GM21423 (cell line): ENCODE measurements around the gene DUSP16.
"Not testable (repeated sequence)": the region's sequence is repeated elsewhere in the genome, so short reads cannot be mapped to it uniquely, and the experiment has no call there.

ENCODE experiments used
- ATAC-seq: cut with Tn5 transposase; IDR thresholded peaks from one replicate; pipeline ENCODE4 v1.9.1; 2021; ENCODE audit warnings: mild to moderate bottlenecking, moderate library complexity; ENCODE audit not compliant: unreplicated experiment

Gene DUSP16

GRCh38 chr12:12585115-12585863 lies 22.6 kb upstream of the DUSP16 start:
- ATAC-seq, result no peak

- ATAC-seq, result no peak
Observed at GRCh38 chr12:12583510-12584178, 21.0 kb upstream of the DUSP16 start.

- ATAC-seq, result peak; percentile 88
Observed at GRCh38 chr12:12582895-12583303, 20.2 kb upstream of the DUSP16 start.

GRCh38 chr12:12582193-12582881 lies 19.7 kb upstream of the DUSP16 start:
- ATAC-seq, result peak; percentile 38

GRCh38 chr12:12580716-12581115 lies 18.1 kb upstream of the DUSP16 start:
- not testable (repeated sequence) for ATAC-seq

GRCh38 chr12:12577786-12578185 lies 15.1 kb upstream of the DUSP16 start:
- no peak for ATAC-seq

GRCh38 chr12:12572659-12573058 lies 10.0 kb upstream of the DUSP16 start:
- no peak for ATAC-seq

GRCh38 chr12:12565971-12566370 lies 3.3 kb upstream of the DUSP16 start:
- ATAC-seq, result not testable (repeated sequence)

GRCh38 chr12:12564911-12565310 lies 2.2 kb upstream of the DUSP16 start:
- ATAC-seq, result no peak

GRCh38 chr12:12563290-12563928 lies 746 bp upstream of the DUSP16 start:
- no peak for ATAC-seq

GRCh38 chr12:12562016-12562483 lies 613 bp downstream of the DUSP16 start:
- ATAC-seq, result no peak

- ATAC-seq, result no peak
Observed at GRCh38 chr12:12561371-12562015, 1.2 kb downstream of the DUSP16 start.

- ATAC-seq, result no peak
Observed at GRCh38 chr12:12560587-12561370, 1.9 kb downstream of the DUSP16 start.

- no peak for ATAC-seq
Observed at GRCh38 chr12:12559719-12560296, 2.9 kb downstream of the DUSP16 start.

- ATAC-seq, result no peak
Observed at GRCh38 chr12:12558291-12558690, 4.4 kb downstream of the DUSP16 start.

- ATAC-seq, result no peak
Observed at GRCh38 chr12:12557733-12558132, 4.9 kb downstream of the DUSP16 start.

- no peak for ATAC-seq
Observed at GRCh38 chr12:12555656-12556055, 7.0 kb downstream of the DUSP16 start.

- no peak for ATAC-seq
Observed at GRCh38 chr12:12553208-12553785, 9.4 kb downstream of the DUSP16 start.

GRCh38 chr12:12551115-12551514 lies 11.5 kb downstream of the DUSP16 start:
- ATAC-seq, result no peak
